GM19240 (cell line): Measurements from ENCODE around the gene FAM76B.

Experiments
- DNase-seq: peaks from one replicate; pipeline ENCODE4 v3.0.0; 2011; ENCODE audit warnings: low spot score; ENCODE audit not compliant: insufficient read length

Gene FAM76B

DNA sequence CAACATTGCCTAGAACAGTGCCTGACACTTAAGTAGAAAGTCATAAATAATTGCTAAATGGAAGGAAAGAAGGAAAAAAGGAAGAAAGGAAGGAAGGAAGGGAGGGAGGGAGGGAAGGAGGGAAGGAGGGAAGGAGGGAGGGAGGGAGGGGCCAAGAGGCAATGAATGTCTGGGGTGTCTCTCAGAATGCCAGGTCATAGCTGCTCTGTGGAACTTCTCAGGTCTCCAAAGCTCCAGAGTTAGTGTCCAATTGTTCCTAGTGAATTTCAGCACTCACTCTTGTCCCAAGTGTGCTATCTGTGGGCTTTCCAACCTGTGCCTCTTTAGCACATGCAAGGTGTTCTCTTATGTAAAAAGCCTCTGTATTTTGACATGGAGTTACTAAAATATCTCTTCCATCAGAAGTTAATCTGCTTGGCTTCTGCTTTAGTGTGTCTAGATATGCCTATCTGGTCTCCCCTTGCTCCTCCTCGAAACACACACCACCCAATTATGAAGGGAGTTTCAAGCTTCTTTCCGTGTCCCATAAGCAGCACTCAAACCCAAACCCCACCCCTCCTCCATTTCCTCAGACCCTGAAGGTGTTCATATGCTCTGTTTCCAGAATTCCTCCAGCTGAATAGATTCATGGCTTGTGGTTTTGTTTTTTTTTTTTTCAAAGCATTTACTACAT lies 56.5 kb downstream of the FAM76B start:
- DNase-seq = no peak

DNA sequence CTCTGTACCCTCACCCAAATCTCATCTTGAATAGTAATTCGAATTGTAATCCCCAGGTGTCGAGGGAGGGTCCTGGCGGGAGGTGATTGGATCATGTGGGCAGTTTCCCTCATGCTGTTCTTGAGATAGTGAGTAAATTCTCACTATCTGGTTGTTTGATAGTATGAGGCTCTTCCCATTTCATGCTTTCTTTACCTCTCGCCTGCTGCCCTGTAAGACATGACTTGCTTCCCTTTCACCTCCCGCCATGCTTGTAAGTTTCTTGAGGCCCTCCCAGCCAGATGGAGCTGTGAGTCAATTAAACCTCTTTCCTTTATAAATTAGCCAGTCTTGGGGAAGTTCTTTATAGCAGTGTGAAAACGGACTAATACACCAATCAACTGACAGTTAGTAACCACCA lies 60.1 kb downstream of the FAM76B start:
- no peak for DNase-seq

DNA sequence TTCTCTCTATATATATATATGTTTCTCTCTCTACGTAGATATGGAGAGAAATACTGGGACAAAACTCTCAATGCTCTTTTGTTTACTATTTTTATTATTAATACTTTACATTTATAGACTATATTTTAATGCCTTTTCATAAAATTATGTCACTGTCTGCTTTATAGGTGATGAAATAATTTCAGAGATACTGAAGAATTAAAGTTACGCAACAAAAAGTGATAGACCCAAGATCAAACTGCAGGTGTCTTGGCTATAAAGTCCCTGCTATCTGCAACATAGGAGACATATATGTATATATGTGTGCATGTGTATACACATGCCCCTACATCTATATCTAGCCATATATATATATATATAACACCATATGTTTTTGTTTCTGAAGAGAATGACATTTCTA lies 60.8 kb downstream of the FAM76B start:
- DNase-seq = no peak

DNA sequence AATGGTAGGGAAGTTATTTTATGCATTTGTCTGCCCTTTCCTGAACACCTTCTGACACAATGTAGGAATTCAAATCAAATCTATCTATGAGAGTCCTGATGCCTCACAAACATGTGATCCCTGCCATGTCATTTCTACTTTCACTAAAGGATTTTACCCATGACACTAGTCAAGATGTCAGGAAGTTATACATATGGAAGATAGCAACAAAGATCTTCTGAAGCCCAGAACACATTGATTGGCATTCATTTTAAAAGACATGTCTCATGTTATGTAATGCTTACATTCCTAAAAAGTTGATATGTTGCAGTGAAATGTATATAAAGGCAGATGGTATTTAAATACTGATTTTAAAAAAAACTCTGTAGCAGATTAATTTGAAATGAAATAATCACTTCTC lies 61.5 kb downstream of the FAM76B start:
- DNase-seq = no peak

DNA sequence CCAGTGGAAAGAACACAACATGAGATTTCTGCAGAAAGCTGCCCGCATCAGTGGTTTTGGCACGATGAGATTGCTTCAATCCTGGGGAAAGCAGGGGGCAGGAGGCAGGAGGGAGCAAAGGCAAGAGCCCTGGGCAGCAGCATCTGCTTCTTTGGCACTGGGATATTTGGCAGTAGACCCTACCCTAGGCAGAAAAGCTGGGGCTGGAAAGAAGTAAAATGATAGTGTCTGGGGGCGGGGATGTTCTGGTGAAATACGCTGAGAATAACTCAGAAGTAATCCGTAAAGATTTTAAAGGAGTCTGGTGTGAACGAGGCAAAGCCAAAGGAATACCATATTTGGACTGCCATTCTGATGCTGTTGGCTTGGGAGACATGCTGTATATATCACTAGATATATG lies 62.0 kb downstream of the FAM76B start:
- DNase-seq = no peak

DNA sequence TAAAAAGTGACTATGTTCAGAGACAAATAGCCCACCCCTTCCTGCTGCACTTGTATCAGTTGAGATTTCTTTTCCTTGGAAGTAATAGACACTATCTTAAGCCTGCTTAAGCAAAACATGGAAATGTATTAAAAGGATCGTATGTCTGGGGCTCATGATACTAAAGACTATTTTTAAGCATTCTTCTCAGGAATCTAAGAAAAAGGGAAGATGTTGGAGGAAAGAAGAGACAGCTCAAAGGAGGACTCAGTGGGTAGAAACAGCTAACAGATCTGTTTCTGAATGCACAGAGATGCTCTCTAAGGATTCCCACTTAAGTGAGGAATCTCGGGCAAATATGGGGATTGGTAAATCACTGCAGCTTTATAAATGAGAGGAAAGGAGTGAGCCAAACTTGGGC lies 62.5 kb downstream of the FAM76B start:
- no peak for DNase-seq

DNA sequence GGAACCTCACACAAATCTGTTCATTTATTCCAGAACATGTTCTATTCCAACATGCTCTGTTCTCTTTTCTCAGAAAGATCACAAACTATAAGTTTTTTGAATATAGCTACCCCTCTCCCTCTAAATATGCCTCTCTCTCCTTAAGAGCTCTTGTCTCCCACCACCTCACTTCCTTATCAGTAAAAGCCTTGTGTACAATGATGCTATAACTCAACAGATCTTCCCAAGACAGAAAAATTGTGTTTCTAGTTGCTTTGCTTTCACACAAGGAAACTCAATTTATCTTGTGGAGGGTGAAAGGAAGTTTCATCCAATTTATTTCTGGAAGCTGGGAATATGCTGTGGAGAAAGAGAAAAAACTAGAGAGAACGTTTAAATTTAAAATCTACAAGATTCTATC lies 64.4 kb downstream of the FAM76B start:
- DNase-seq = no peak

DNA sequence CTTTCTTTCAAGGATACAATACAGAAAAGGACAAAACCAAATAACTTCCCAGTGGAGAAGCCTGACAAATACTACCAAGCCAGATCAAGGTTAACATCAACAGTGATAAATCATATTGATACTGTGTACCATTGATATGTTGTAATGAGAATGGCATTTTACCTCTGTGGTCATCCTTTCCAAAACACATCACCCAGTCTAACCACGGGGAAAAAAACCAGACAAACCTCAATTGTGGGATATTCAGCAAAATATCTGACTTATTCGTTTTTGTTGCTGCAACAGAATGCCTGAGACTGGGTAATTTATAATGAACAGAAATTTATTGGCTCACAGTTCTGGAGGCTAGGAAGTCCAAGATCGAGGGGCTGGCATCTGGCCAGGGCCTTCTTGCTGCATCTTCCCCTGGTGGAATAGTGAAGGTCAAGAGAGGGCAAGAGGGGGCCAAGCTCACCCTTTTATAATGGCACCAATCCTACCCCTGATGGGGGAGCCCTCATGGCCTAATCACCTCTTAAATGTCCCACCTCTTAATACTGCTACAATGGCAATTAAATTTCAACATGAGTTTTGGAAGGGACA lies 66.1 kb downstream of the FAM76B start:
- no peak for DNase-seq

DNA sequence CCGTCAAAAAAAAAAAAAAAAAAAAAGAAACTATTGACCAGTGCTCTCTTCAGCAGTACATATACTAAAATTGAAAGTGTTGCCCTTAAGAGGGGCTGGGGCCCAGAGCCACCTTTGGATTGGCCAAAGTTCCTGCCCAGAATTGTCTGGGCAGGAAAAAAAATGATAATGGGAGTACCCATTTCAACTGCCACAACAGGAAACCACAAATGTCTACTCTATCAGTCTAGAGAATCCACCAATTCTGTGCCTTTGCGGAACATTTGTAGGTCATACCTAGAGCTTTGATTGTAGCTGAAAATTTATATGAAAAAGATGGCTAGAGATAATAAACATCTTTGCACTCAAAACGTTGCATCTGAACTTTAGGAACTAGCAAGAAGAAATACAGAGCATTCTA lies 69.4 kb downstream of the FAM76B start:
- DNase-seq = no peak
